Motor neuron (in vitro differentiated cells): ENCODE measurements around the gene PYGO2. TPM values are rescaled to one million over a fixed set of nuclear protein-coding genes. Genes with fewer than 3 reads are reported as not detected.
A peak's percentile ranks its signal among the peaks of the same experiment; 100 is the strongest.

Experiments used
- ATAC-seq, 8 experiments: fragments of 200-7000 bp; cut with Tn5 transposase; replicated peaks in 6 of 8; 2 replicates each; pipeline ENCODE4 v1.8.0; 2021; ENCODE audit warnings: mild to moderate bottlenecking in 8 of 8, moderate library complexity in 8 of 8
- H3K27ac ChIP-seq, 2 donors: fragments of 250-450 bp; sonication (Bioruptor Pico); 2 replicates each; pipeline ENCODE4 v1.9.0; 2021; ENCODE audit warnings: antibody characterized with exemption in 2 of 2, mild to moderate bottlenecking in 2 of 2, moderate library complexity in 1 of 2
- H3K4me1 ChIP-seq, 2 donors: fragments of 250-450 bp; sonication (Bioruptor Pico); replicated peaks in 1 of 2; 2 replicates each; pipeline ENCODE4 v1.6.1; 2021; ENCODE audit warnings: antibody characterized with exemption in 2 of 2, mild to moderate bottlenecking in 2 of 2, moderate library complexity in 1 of 2
- H3K4me3 ChIP-seq, 5 donors: fragments of 250-450 bp; sonication (Bioruptor Pico); 2 replicates each; pipeline ENCODE4 v1.9.0; 2021; ENCODE audit warnings: antibody characterized with exemption in 5 of 5, mild to moderate bottlenecking in 5 of 5, moderate library complexity in 4 of 5
- WGBS, 10 experiments: fragments of 450-650 bp; shearing (Covaris generic); methylation state at CpG; one replicate each; pipeline ENCODE4 v1.0.0; 2022; 5-methylcytosine and 5-hydroxymethylcytosine counted together
- in situ Hi-C, 9 experiments: fragments of 400-800 bp; cut with MboI; loops; one replicate each; pipeline ENCODE4 v1.15.0; 2021; ENCODE audit warnings: low sequenced_read_pairs in 9 of 9, low pct_unique_long_range_greater_than_20kb in 2 of 9; ENCODE audit not compliant: unreplicated experiment in 9 of 9
- total RNA-seq, 8 experiments: library from RNA; unstranded; fragments of 300-600 nt; gene quantifications; 2 replicates each; pipeline versions ENCODE4 v1.2.3 to v1.2.4, GENCODE V29; 2022

PYGO2 gene
- total RNA-seq, 8 experiments from 2014 or later = 14.4 to 49.9 (median 26.5) TPM

- in situ Hi-C loops = loop anchor here in 2 of 9 experiments (25.0 kb wide), 1 partner anchor 109 kb away; the partner anchor contains the start of genes ADAM15 (in 2 of the 2) and EFNA4 (in 2 of the 2)
- Histone ChIP-seq H3K4me3 (no peak overlapping the region), H3K27ac (no peak overlapping the region), H3K4me1 (peaks cover 24 to 32% of the 10 kb centered on the region in 2 donors)
- no CpG with 5 or more reads among the region's 2 CpGs for WGBS, 10 experiments
- ATAC-seq = peak in 1 of 8 experiments; percentile 1
These were observed 8.0 kb downstream of the PYGO2 start for GRCh38 chr1:154953611-154954038.

- H3K4me1 ChIP-seq = peaks cover 24 to 32% of the 10 kb centered on the region in 2 donors
- H3K27ac ChIP-seq = no peak overlapping the region
- no peak overlapping the region for H3K4me3 ChIP-seq
- in situ Hi-C loops = loop anchor here in 2 of 9 experiments (25.0 kb wide), 1 partner anchor 110 kb away; the partner anchor contains the start of genes ADAM15 (in 2 of the 2) and EFNA4 (in 2 of the 2)
- WGBS, 10 experiments = 40 to 84% (median 72%) methylated on average over 1 to 6 of the region's 6 CpGs; no CpG with 5 or more reads in 3 of the 10 experiments
- no peak for ATAC-seq
These were observed 8.9 kb downstream of the PYGO2 start for GRCh38 chr1:154952664-154953063.

- H3K4me1 ChIP-seq = peaks cover 24 to 32% of the 10 kb centered on the region in 2 donors
- H3K27ac ChIP-seq = no peak overlapping the region
- in situ Hi-C loops = loop anchor here in 2 of 9 experiments (25.0 kb wide), 1 partner anchor 110 kb away; the partner anchor contains the start of genes ADAM15 (in 2 of the 2) and EFNA4 (in 2 of the 2)
- 73 to 89% (median 78%) methylated on average over 1 to 9 of the region's 15 CpGs; no CpG with 5 or more reads in 6 of the 10 experiments for WGBS, 10 experiments
- H3K4me3 ChIP-seq = no peak overlapping the region
- ATAC-seq = peak in 3 of 8 experiments; percentile 8 to 20 (median 15)
These were observed 9.5 kb downstream of the PYGO2 start for GRCh38 chr1:154951901-154952657.

DNA sequence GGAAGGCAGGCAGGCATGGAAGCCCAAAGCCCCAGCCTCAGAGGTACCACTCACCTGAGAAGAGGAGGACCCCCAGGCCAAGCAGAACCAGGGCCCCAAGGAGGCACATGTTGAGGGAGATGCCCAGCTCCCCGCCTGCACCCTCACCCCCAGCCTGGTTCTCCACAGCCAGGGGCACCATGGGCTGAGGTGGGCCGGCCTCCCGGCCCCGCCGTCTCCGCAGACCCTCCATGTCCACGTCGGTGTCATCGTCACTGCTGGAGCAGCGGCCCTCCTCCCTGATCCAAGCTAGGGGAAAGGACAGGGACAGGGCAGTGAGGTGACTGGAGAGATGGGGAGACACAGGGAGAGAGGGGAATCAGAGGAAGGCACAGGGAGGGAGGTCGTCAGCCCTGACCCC is 13.5 kb downstream of the PYGO2 start:
- in situ Hi-C loops = no loop called here
- WGBS, 10 experiments = 71 to 100% methylated on average over 1 to 2 of the region's 11 CpGs; no CpG with 5 or more reads in 8 of the 10 experiments
- Histone ChIP-seq H3K4me3 (no peak overlapping the region), H3K4me1 (peaks cover 13 to 15% of the 10 kb centered on the region in 2 donors), H3K27ac (no peak overlapping the region)
- ATAC-seq = no peak

DNA sequence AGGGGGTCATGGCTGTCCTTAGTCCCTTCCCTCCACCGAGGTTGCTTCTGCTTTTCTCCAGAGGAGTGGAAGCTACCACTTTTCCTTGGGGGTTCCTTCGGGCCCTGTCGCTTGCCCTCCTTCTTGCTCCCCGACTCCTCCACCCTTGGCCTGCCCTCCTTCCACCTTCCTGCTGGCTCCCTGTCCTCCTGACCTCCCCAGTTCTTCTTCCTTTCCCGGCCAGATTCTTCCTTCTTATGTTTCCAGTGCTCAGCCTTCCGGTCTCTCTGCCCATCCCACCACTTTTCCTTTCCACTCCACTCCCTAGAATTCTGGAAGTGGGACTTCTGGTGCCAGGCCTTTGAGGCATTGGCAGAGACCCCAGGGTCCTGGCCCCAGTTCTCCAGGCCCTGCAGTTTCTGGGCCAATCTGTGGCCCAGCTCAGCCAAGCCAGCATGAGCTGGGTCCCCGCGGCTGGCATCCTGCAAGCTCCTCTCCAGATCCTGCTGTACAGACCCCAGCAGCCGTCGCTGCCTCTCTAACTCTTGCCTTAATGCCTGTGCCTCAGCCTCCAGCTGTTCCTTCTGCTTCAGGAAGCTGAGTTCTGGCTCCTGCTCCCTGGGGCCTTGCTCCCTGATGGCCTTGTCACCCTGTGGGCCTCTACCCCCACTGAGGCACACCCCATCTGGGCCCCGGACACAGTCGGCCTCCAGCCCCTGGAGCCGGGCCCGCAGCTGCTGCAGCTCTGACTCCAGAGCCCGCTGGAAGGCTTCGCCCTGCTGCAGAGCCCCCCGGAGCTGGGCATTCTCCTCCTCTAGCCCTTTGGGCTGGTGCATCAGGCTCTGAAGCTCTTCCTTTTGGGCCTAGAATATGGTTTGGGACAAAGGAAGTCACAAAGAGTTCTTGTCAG is 15.4 kb downstream of the PYGO2 start:
- 73 to 100% (median 81%) methylated on average over 1 to 14 of the region's 17 CpGs; no CpG with 5 or more reads in 2 of the 10 experiments for WGBS, 10 experiments
- no peak for ATAC-seq
- Histone ChIP-seq H3K4me1 (peaks cover 26% of the 10 kb centered on the region in 2 donors), H3K27ac (no peak overlapping the region), H3K4me3 (no peak overlapping the region)
- in situ Hi-C loops = no loop called here

DNA sequence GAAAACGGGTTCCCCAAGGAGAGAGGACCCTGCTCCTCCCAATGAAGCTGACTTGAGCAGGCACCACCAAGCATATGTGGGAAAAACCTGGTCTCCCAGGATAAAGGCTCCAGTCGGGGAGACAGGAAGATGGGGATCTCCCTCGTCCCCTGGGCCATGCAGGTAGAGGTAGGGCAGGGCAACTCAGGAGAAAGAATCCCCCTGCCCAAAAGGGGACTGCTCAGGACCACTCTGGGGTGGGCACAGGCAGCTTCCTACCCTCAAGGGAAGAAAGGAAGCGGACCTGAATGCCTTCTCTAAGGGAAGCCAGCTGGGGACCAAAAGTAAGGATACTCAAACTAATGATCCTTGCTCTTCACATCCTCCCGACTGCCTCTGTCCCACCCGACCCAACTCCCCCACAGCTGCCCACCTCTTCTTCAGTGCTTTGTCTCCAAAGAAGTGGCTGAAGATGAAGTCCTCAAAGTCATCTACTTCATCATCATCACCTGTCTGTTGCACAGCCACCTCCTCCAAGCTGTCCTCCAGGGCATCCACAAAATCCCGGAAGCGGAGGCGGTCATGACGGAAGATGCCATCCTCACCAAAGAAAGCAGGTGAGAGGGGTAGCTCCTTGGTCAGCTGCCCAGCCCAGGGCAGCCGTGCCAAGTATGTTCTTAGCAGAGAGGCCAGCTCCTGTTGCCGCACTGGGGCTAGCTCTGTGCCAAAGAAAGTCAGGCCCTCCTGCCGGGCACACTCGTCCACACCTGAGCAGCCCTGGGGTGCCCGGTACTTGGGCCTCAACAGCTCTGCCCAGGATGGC is 16.2 kb downstream of the PYGO2 start:
- H3K27ac ChIP-seq = no peak overlapping the region
- H3K4me1 ChIP-seq = peaks cover 34 to 35% of the 10 kb centered on the region in 2 donors
- no peak for ATAC-seq
- 50 to 94% (median 79%) methylated on average over 2 to 13 of the region's 15 CpGs; no CpG with 5 or more reads in 4 of the 10 experiments for WGBS, 10 experiments
- in situ Hi-C loops = no loop called here
- H3K4me3 ChIP-seq = no peak overlapping the region

- Histone ChIP-seq H3K4me3 (no peak overlapping the region), H3K4me1 (peaks cover 40% of the 10 kb centered on the region in 2 donors), H3K27ac (peak overlapping the region in 1 of 2 donors; percentile 12)
- 40 to 72% (median 59%) methylated on average over 3 to 6 of the region's 9 CpGs; no CpG with 5 or more reads in 5 of the 10 experiments for whole genome bisulfite sequencing, 10 experiments
- ATAC-seq = peak in 6 of 8 experiments; percentile 6 to 81 (median 58)
- in situ Hi-C loops = no loop called here
These were observed 17.0 kb downstream of the PYGO2 start for GRCh38 chr1:154944401-154945159.

GRCh38 chr1:154943649-154944400 is 17.8 kb downstream of the PYGO2 start:
- peak in 7 of 8 experiments; percentile 21 to 68 (median 22) for ATAC-seq
- WGBS, 10 experiments = 0 to 58% (median 28%) methylated on average over 1 to 4 of the region's 6 CpGs; no CpG with 5 or more reads in 2 of the 10 experiments
- Histone ChIP-seq H3K4me3 (no peak overlapping the region), H3K27ac (no peak overlapping the region), H3K4me1 (peaks cover 40% of the 10 kb centered on the region in 2 donors)
- in situ Hi-C loops = no loop called here

GRCh38 chr1:154941333-154942013 is 20.1 kb downstream of the PYGO2 start:
- peaks cover 40 to 49% of the 10 kb centered on the region in 2 donors for H3K4me1 ChIP-seq
- H3K4me3 ChIP-seq = no peak overlapping the region
- peak overlapping the region; percentile 29 to 64 for H3K27ac ChIP-seq
- in situ Hi-C loops = no loop called here
- 17 to 100% (median 83%) methylated on average over 1 to 2 of the region's 5 CpGs; no CpG with 5 or more reads in 7 of the 10 experiments for WGBS, 10 experiments
- ATAC-seq = peak in 5 of 8 experiments; percentile 41 to 52 (median 46)

DNA sequence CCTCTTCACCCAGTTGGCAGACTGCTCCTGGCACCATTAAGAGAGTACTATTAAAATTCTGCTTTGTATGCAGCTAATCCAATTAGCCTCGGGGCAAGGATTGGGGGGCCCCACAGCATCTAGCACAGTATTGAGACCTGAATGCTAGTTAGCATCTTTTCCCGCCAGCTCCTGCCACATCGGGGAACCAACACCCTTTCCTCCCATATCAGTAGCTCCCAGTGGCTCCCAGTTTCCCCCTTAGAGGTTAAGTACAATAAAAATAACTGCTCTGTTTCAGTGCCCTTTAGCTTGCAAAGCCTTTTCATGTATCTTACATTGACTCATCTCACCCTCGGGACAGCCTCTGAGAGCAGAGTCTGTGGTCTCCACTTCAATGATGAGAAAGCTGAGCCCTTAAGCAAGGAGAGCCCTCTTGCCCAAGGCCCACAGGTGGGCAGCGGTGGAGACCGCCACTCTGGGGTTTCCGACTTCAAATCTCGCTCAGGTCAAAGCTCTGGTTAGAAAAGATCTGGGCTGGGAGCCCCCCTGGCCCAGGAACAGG is 20.9 kb downstream of the PYGO2 start:
- in situ Hi-C loops = no loop called here
- Histone ChIP-seq H3K27ac (peak overlapping the region; percentile 29 to 47), H3K4me1 (peaks cover 45 to 53% of the 10 kb centered on the region in 2 donors)

More for the DNA sequence above, 20.9 kb downstream of the PYGO2 start:
- no peak overlapping the region for H3K4me3 ChIP-seq
- 17 to 75% (median 62%) methylated on average over 1 to 4 of the region's 8 CpGs; no CpG with 5 or more reads in 4 of the 10 experiments for WGBS, 10 experiments
- ATAC-seq = no peak
